GM19035 (cell line): ENCODE data around the gene PTPRD.

Source experiments
- ATAC-seq: cut with Tn5 transposase; IDR thresholded peaks from one replicate; pipeline ENCODE4 v1.9.1; 2021; ENCODE audit not compliant: unreplicated experiment

Gene PTPRD

GRCh38 chr9:8677741-8678140, 1935.1 kb downstream of the PTPRD start:
- no peak for ATAC-seq

DNA sequence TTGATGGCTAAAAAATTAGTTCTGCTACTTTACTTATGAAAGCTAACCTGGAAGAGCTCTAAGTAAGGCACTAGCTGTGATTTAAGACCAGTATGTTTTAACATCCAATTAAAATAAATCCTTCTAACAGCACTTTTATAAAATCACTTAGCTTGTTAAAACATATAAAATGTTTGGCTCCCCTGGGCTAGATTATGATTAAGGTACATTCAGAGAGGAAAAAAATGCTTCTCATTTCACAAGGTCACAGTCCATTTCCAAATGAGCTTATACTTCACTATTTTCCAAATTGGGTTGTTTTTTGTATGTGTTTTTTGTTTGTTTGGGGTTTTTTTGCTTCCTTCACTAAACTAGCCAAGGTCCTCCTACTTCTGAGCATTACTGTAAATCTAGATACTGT, 1938.3 kb downstream of the PTPRD start:
- no peak for ATAC-seq

- no peak for ATAC-seq
Measured at GRCh38 chr9:8673830-8674229, 1939.0 kb downstream of the PTPRD start.

DNA sequence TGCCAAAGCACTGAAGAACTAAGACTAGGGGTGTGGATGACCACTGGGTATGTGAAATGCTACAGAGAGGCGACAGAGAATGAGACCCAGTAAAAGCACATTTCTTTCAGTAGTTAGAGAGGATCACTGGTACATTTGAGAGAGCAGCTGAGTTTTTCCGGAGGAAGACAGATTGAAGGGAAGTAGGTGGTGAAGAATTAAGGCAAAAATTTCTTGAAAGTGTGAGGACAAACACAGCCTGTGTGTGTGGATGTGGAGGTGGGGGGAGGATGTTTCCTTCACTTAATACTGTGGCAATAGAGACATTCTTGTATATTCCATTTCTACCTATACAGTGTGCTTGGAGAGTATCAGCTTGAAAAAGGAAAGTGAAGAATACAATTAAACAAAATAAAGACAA, 1942.1 kb downstream of the PTPRD start:
- no peak for ATAC-seq

DNA sequence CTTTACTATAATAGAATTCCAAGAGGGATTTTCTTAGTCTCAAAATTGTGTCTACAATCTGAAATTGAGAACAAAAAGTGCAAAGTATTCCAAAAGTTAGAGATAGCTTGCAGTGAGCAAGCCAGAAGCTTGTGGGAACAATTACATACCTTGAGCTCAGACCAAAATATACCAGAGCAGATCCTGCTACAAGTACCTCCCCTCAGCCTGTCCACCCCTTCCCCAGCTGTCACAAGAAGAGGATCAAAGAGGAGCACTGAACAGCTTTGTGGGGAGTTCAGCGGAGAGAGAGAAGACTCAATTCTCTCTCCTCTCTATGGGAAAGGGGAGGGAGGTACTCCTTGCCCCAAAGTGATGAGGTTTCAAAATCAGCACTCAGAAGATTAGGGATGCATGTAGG, 1944.1 kb downstream of the PTPRD start:
- no peak for ATAC-seq

DNA sequence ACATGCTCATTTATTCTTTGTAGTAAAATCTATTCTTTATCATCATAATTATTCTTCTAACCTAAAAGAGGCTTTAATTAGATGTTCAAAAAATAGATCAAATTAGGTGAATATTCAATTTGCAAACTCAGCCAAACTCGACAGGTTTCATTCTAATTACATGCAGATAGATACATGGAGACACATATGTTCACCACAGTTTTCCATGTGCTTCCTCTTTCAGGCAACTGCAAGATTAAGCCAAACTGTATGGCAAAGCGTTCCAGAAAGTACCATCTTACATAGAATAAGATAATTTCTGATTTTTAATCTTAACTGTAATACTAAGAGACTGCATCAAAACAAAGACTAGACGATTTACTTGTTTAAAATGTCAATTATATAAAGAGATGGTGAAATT, 1944.6 kb downstream of the PTPRD start:
- no peak for ATAC-seq

DNA sequence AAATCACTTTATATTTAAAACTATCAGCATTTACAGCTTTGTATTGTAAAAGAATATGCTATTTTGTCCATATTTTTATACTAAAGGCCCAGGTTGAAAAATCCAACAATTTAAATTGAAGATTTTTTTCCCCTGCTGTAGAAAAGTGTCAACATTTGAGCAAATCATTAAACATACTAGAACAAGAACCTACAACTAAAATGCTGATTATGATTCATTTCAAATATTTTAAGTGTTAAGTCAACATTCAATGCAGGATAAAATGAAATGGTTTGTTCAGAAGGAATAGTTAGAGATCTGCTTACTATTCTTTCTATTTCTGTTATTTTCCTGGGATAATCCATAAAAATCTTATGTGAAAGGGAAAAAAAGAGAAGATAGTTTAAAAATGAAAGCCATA, 1946.7 kb downstream of the PTPRD start:
- ATAC-seq = no peak

DNA sequence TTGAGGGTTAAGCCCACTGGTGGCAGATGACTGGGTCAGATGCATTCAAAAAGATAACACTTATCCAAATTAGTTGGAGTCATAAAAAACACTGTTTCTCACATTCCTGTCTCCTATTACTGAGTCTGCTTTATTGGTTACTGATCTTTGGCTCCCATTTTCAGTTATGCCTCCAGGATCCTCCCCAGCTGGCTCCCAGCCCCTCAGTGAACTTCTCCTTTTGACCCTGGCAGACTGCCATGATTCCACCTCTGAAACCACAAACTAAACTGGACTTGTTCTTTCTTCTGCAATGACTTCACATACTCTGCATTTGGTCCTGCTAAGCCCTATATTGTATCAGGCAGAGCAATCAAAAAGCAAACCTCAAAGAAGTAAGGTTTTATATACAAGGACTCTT, 1952.4 kb downstream of the PTPRD start:
- ATAC-seq = no peak

- no peak for ATAC-seq
Measured at GRCh38 chr9:8659108-8659507, 1953.7 kb downstream of the PTPRD start.

DNA sequence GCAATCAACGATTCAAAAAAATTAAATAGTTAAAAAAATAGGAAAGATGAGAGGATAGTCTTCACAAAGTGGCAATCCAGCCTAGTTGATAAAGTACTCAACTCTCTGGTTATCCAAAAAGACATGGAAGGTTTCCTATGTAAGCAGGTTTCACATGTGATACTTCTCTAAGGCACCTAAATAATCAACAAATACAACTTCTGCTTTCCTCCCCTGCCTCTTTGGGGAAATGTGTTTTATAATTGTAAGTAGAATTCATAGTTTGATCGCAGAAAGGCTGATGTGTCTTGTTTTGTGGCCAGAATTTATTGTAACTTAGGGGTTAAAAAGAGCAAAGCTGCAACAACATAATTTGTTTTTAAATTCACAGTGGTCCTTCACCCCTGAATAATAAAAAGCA, 1957.7 kb downstream of the PTPRD start:
- no peak for ATAC-seq

DNA sequence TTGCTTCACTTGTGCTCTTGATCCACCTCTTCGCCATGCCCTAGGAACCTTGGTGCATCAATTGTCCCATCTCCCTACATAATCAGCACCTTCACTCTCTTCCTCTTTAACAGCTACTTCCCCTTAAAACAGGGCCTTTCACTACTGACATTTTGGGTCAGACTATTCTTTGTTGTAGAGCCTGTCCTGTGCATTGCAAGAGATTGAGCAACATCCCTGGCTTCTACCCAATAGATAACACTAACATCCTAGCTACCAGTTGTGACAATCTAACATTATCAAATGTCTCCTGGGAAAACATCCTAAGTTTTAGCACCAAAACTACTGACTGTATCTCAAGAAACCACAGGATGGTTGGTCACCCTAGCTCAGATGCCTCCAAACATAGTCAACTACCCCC, 1958.9 kb downstream of the PTPRD start:
- ATAC-seq = no peak

DNA sequence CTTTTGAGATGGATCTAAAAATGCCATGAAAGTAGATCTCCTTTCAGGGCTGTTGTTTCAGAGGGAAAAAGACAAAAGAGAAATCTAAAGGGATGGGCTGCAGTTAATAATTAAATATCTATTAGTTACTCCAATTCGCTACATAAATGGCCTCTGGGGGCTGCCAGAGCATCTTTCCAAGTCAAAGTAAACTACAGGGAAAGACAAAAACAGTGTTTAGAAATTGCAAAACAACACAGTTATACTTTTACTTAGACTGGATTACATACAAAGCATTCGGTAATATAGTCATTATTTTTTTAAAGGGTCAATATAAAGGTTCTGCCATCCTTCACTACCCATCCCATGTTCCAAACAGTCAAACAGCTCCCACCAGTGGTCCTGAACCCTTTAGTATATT, 1959.7 kb downstream of the PTPRD start:
- no peak for ATAC-seq

DNA sequence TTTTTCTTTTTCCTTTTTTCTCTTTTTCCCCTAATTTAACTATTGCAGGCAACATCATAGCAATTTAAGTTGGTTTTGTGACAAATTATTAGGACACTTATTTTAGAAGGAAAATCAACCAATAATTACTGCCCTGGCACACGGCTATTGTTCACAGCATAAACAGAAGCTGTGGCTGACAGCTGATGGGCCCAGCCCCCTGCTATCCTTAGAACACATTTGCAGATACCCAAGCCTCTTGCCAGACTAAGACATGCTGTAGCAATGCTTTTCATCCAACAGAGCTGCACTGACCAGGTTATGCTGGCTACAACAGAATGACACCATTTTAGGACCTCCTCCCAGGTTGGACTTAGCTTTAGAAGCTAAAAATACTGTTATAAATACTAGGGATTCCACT, 1960.5 kb downstream of the PTPRD start:
- no peak for ATAC-seq

DNA sequence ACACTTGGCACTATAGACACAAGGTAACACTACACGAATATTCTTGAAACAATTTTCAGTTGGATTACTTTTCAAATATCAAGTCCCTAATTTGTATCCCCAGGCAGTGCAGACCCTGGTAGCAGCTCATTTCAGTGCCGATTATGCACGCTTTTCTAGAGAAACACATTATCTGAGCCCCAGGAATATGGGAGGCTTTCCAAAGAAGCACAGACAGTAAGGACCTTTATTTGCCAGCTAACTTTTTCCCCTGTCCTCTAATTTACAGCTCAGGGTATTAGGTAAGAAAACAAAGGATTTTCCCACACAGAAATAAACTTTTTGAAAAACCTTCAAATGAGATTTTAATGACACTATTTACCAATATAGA, 1961.0 kb downstream of the PTPRD start:
- no peak for ATAC-seq

- ATAC-seq = no peak
Measured at GRCh38 chr9:8651070-8651845, 1961.5 kb downstream of the PTPRD start.

DNA sequence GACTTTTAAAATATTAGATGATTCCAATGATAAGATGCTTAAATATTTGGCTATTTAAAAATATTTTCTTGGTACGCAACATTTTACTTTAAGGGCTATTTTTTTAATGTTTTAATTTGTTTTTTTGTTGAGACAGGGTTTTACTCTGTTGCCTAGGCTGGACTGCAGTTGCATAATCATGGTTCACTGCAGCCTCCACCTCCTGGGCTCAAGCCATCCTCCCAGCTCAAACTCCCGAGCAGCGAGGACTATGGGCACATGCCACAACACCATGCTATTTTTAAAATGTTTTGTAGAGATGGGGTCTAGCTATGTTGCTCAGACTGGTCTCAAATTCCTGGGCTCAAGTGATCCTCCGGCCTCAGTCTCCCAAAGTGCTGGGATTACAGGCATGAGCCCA, 1963.0 kb downstream of the PTPRD start:
- ATAC-seq = no peak

DNA sequence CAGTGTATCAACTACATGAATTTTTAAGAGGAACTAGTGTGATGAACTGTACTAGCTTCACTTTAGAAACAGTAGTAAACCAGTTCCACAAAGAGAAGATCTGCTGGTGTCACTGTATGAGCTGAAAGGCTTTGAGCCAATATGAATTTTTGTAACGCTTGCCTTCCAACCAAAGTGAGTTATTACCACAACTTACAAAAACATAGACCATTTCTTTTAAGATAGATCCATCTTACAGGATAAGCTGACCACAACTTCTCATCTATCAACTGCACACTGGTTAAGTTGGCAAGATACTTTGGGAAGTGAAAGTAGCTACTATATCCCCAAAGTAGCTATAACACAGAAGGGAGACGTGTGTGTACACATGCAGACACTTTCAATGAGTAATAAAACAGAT, 1963.6 kb downstream of the PTPRD start:
- no peak for ATAC-seq

- ATAC-seq = no peak
Measured at GRCh38 chr9:8648271-8648845, 1964.4 kb downstream of the PTPRD start.

- ATAC-seq = no peak
Measured at GRCh38 chr9:8647824-8648223, 1965.0 kb downstream of the PTPRD start.

GRCh38 chr9:8644571-8644970, 1968.2 kb downstream of the PTPRD start:
- no peak for ATAC-seq

GRCh38 chr9:8643896-8644295, 1968.9 kb downstream of the PTPRD start:
- no peak for ATAC-seq

- ATAC-seq = no peak
Measured at GRCh38 chr9:8643464-8643863, 1969.3 kb downstream of the PTPRD start.

GRCh38 chr9:8640761-8641160, 1972.0 kb downstream of the PTPRD start:
- no peak for ATAC-seq
